Activated naive CD4-positive, alpha-beta T cell treated with anti-CD3 and anti-CD28 coated beads, Interleukin-2, amount 50 U/mL, for 72 hours (primary cell): ENCODE measurements around the gene FHIT. TPM values are rescaled to one million over a fixed set of nuclear protein-coding genes. Genes with fewer than 3 reads are reported as not detected.
A peak's percentile ranks its signal among the peaks of the same experiment; 100 is the strongest.
"Not testable (repeated sequence)": the region's sequence is repeated elsewhere in the genome, so short reads cannot be mapped to it uniquely, and the experiment has no call there.

Source experiments
- ATAC-seq, 2 donors: fragments of 150-1000 bp; cut with Tn5 transposase; 2 replicates each; pipeline ENCODE4 v1.10.0; 2021; ENCODE audit warnings: mild to moderate bottlenecking in 2 of 2, moderate library complexity in 2 of 2
- DNase-seq, 2 donors: peaks; one replicate each; pipeline ENCODE4 v3.0.0; 2021 to 2022; ENCODE audit warnings: low spot score in 2 of 2
- H3K27ac Mint-ChIP-seq, 2 donors: one replicate each; pipeline ENCODE4 v1.8.0; 2022; ENCODE audit warnings: mild to moderate bottlenecking in 2 of 2, mixed read lengths in 2 of 2
- H3K36me3 Mint-ChIP-seq, 2 donors: one replicate each; pipeline ENCODE4 v1.8.0; 2022; ENCODE audit warnings: mixed read lengths in 2 of 2
- H3K9me3 Mint-ChIP-seq, 2 donors: one replicate each; pipeline ENCODE4 v1.8.0; 2022; ENCODE audit warnings: mixed read lengths in 2 of 2
- total RNA-seq, 2 donors: library from RNA; stranded (reverse); gene quantifications; one replicate each; pipeline ENCODE4 v1.2.3, GENCODE V29; 2022

Gene FHIT
- total RNA-seq, 2 donors from 2014 or later: 21.3 to 37.0 TPM

DNA sequence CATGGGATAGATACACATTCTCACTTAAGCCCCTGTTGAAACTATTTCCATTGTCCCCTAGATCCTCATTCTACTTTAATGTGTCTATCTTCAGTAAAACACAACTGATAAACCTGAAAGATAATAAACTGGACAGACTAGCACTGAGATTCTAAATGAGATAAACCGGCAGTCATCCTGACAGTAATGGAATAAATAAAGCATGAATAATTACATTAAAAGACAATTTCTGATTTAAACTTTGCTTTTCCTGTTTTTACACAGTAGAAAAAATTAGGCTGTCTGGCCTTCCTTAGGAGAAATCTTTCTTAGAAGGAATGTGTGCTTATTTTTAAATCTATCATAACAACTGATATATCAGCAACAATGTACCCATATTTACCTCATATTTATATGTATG is 232.4 kb downstream of the FHIT start:
- H3K36me3 Mint-ChIP-seq: peaks cover 15 to 27% of the 10 kb centered on the region in 2 donors
- no peak overlapping the region for H3K27ac Mint-ChIP-seq
- ATAC-seq (no peak), DNase-seq (no peak)
- peaks cover 15 to 21% of the 10 kb centered on the region in 2 donors for H3K9me3 Mint-ChIP-seq

DNA sequence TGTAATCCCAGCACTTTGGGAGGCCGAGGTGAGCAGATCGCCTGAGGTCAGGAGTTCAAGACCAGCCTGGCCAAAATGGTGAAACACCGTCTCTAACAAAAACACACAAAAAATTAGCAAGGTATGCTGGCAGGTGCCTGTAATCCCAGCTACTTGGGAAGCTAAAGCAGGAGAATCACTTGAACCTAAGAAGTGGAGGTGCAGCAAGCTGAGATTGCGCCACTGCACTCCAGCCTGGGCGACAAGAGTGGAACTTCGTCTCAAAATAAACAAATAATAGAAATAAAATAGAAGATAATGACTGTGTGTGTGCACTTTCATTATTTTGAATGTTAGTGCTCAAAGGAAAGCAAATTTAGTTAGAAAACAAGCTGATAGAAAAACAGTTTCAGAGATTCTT is 234.2 kb downstream of the FHIT start:
- DNase-seq, ATAC-seq, H3K27ac Mint-ChIP-seq: not testable (repeated sequence)
- Mint-ChIP-seq H3K9me3 (peaks cover 6 to 13% of the 10 kb centered on the region in 2 donors), H3K36me3 (peaks cover 6 to 17% of the 10 kb centered on the region in 2 donors)

- ATAC-seq (no peak), DNase-seq (no peak)
- Mint-ChIP-seq H3K27ac (no peak overlapping the region), H3K9me3 (peaks cover 0 to 4% of the 10 kb centered on the region in 2 donors), H3K36me3 (peaks cover 0 to 7% of the 10 kb centered on the region in 2 donors)
Observed at GRCh38 chr3:61015859-61016258, 235.4 kb downstream of the FHIT start.

GRCh38 chr3:61015408-61015807 is 235.8 kb downstream of the FHIT start:
- Mint-ChIP-seq H3K9me3 (no peaks in the 10 kb centered on the region), H3K27ac (no peak overlapping the region), H3K36me3 (peaks cover 0 to 2% of the 10 kb centered on the region in 2 donors)
- no peak for ATAC-seq
- no peak for DNase-seq

DNA sequence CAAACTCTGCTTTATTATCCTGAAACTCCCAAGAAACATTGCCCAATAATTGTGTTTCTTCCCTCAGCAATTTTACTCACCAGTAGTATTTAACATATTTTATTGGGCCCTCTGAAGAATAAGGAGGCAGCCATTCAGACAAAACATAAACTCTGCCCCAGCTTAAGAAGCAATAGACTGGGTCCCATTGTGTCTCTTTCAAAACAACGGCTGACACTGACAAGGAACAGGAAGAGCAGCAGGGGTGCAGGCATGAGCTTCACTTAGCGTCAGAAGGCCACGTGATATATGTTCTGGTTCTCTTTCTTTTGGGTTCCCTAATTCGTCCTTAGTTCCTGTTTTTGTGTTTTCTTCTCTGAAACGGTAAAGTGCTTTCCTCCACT is 242.3 kb downstream of the FHIT start:
- ATAC-seq (no peak), DNase-seq (no peak)
- Mint-ChIP-seq H3K9me3 (no peaks in the 10 kb centered on the region), H3K36me3 (no peaks in the 10 kb centered on the region), H3K27ac (no peak overlapping the region)

- no peak for ATAC-seq
- Mint-ChIP-seq H3K27ac (peak overlapping the region in 1 of 2 donors; percentile 74), H3K36me3 (no peaks in the 10 kb centered on the region), H3K9me3 (no peaks in the 10 kb centered on the region)
- no peak for DNase-seq
Observed at GRCh38 chr3:61008153-61008997, 242.9 kb downstream of the FHIT start.

DNA sequence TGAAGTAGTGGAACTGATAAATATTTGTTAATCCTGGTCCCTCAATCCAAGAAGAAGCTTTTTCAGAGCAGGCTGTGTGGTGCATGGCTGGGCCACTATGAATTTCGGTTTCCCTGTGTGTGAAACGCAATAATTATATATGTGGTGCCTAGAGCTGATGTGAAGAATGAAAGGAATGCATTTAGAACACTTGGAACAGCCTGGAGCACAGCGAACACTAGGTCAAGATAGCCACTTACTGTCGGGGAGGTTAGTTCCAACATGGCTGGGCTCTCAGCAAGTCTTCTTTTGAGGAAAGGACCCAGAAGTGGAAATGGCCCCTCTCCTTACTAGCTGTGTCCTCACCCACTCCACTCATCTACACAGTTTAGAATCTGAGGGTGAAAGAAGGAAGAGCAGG is 245.7 kb downstream of the FHIT start:
- H3K36me3 Mint-ChIP-seq: no peaks in the 10 kb centered on the region
- H3K27ac Mint-ChIP-seq: no peak overlapping the region
- no peaks in the 10 kb centered on the region for H3K9me3 Mint-ChIP-seq
- DNase-seq (no peak), ATAC-seq (no peak)

DNA sequence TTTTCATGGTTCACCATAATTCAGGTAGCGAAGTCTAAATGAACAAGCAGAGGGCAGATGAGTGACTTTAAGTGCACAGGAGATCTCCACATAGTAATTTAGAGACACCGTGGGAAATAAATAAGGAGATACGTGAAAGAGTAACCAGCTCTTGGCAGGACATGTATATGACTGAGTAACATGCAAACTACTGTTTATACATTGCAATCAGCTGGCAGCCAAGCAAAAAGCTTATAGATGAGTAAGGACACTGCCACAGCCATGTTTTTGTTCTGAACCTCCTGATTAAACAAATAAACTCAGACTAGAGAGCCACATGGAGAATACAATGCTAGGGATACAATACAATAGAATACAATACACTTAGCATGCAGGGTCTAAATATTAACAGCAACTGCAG is 252.4 kb downstream of the FHIT start:
- Mint-ChIP-seq H3K36me3 (no peaks in the 10 kb centered on the region), H3K9me3 (no peaks in the 10 kb centered on the region), H3K27ac (no peak overlapping the region)
- DNase-seq: no peak
- ATAC-seq: no peak

- peaks cover 3 to 4% of the 10 kb centered on the region in 2 donors for H3K9me3 Mint-ChIP-seq
- ATAC-seq: no peak
- DNase-seq: no peak
- H3K27ac Mint-ChIP-seq: no peak overlapping the region
- no peaks in the 10 kb centered on the region for H3K36me3 Mint-ChIP-seq
Observed at GRCh38 chr3:60992395-60992794, 258.9 kb downstream of the FHIT start.

DNA sequence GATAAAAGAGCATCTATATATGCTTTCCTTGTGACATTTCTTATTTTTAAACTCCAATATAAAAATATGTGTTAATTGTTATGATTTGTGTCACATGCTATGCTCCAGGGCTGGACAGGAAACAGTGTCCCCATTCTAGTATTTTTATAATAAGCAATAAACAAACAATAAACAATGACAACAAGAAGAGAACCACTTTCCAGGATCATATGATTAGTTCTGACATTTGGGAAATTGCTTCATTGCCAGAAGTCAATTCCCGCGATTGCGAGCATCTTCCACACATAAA is 260.9 kb downstream of the FHIT start:
- no peak for DNase-seq
- H3K9me3 Mint-ChIP-seq: peaks cover 7 to 9% of the 10 kb centered on the region in 2 donors
- H3K36me3 Mint-ChIP-seq: peaks cover 0 to 8% of the 10 kb centered on the region in 2 donors
- ATAC-seq: no peak
- no peak overlapping the region for H3K27ac Mint-ChIP-seq

DNA sequence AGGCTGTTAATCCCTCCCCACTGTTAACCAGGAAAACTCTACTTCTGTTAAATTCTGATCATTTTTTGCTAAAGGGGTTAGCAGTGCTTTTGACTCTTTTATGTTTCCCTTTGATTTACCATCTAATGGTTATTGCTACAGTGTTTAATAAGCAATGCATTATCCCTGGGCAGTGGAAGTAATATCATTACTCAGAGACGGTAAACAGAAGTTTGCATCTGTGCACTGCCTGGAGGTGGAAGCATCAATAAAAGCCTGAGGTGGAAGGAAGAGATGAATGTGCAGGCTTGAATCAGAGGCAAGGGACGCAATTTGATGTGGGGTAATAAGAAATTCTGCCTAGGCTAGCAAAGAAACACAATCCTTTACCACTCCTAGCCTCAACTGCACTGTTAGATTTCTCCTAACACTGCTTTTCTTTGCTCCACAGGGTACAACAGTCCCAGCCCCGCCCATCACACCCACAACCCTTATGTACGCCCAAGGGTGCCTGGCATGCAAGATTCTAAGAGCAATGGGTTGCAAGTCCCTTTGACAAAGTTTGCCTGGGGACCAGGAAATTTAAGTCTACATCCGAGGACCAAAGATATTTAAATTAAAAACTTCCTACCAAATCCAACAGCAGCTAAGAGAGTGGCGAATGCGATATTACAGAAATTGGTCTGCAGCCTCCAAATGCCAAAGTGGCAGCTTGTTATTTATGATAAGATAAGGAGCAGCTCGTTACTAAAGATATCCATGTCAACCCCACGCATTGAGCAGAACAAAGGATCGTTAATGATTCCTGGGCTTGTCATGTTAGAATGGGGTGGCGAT is 261.4 kb downstream of the FHIT start:
- peaks cover 7 to 9% of the 10 kb centered on the region in 2 donors for H3K9me3 Mint-ChIP-seq
- DNase-seq: no peak
- ATAC-seq: no peak
- peaks cover 0 to 8% of the 10 kb centered on the region in 2 donors for H3K36me3 Mint-ChIP-seq
- H3K27ac Mint-ChIP-seq: no peak overlapping the region

DNA sequence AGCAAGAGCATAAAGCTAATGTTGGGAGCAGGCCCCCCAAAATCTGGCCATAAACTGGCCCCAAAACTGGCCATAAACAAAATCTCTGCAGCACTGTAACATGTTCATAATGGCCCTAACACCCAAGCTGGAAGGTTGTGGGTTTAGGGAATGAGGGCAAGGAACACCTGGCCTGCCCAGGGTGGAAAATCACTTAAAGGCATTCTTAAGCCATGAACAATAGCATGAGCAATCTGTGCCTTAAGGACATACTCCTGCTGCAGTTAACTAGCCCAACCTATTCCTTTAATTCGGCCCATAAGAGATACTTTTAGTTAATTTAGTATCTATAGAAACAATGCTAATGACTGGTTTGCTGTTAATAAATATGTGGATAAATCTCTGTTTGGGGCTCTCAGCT is 264.1 kb downstream of the FHIT start:
- DNase-seq, ATAC-seq, H3K27ac Mint-ChIP-seq, H3K36me3 Mint-ChIP-seq, H3K9me3 Mint-ChIP-seq: not testable (repeated sequence)

- Mint-ChIP-seq H3K27ac (no peak overlapping the region), H3K36me3 (peaks cover 0 to 8% of the 10 kb centered on the region in 2 donors), H3K9me3 (peaks cover 7 to 9% of the 10 kb centered on the region in 2 donors)
- DNase-seq: no peak
- ATAC-seq: no peak
Observed at GRCh38 chr3:60986552-60986951, 264.7 kb downstream of the FHIT start.

DNA sequence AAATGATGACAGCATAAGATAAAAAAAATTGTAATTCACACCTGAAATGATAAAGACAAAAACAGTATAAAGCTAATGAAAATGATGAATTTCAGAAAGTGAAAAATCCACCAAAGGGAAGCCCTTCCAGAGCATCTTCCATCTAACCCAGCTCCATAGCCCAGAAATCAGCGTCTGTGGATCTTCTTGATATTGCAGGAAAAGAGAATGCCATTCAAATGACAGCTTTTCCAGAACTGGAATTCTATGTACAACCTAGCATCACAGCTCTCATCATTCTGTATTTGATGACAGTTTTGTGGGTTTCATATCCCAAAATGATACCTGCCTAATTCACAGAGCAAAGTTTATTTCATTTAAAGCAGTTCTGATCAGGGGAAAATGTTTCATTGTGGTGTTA is 267.3 kb downstream of the FHIT start:
- H3K36me3 Mint-ChIP-seq: peaks cover 0 to 8% of the 10 kb centered on the region in 2 donors
- peaks cover 7 to 8% of the 10 kb centered on the region in 2 donors for H3K9me3 Mint-ChIP-seq
- no peak for ATAC-seq
- no peak overlapping the region for H3K27ac Mint-ChIP-seq
- no peak for DNase-seq

DNA sequence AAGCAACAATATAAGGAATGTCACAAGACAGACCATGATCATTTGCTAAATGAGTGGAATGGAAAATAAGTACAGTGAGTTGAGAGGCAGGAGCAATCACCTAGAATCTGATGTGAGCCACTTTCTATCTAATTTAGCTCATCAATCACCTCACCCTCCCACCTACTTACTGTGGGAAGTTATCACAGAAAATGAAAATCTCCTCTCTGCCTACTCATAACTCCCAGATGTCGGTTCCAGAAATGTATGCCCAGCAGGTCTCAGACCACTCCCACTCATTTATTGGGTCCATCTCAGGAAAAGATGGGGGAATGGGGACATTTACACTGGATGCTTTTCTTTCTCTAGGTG is 270.9 kb downstream of the FHIT start:
- Mint-ChIP-seq H3K36me3 (no peaks in the 10 kb centered on the region), H3K27ac (no peak overlapping the region), H3K9me3 (peaks cover 0 to 6% of the 10 kb centered on the region in 2 donors)
- DNase-seq (no peak), ATAC-seq (no peak)

DNA sequence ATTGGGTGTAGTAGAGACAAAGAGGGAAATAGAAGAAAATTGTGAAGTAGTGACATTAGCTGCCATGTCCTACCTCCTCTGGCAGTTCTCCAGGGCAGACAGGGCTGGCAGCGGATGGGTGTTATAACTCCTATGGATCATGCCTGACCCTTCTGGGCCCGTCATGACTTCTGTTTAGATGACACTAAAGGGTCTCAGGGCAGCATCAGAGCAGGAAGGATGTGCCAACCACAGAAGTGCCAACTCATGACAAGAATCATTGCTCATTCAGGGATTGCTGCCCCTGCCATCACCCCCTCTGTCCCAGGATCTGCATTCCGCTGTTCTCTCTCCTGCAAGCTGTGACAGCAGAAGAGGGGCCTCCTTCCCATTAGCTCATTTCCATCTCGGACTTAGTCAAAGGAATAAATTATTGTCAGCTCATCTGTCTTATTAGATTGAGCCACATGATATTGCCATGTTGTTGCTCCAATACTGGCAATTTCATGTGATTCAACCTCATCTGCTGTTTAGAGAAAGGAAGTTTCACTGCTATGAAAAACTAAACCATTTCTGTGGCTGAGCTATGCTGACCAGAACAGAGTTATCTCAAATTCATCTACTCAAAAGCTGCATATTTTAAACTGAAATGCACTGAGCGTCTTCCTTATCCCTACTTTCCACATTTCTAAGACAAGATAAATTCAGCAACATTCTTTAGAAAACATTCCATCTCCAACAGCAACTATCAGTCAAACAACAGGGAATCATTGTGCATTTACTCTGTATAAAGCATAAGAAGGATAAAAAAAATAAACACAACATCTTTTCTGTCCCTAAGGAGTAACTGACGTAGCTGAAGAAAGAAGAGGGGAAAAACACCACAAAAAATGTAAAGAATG is 271.6 kb downstream of the FHIT start:
- H3K27ac Mint-ChIP-seq: no peak overlapping the region
- no peaks in the 10 kb centered on the region for H3K36me3 Mint-ChIP-seq
- H3K9me3 Mint-ChIP-seq: peaks cover 0 to 6% of the 10 kb centered on the region in 2 donors
- DNase-seq: no peak
- no peak for ATAC-seq

GRCh38 chr3:60973321-60973720 is 277.9 kb downstream of the FHIT start:
- Mint-ChIP-seq H3K27ac (no peak overlapping the region), H3K36me3 (peaks cover 13 to 15% of the 10 kb centered on the region in 2 donors), H3K9me3 (peaks cover 9 to 13% of the 10 kb centered on the region in 2 donors)
- DNase-seq (no peak), ATAC-seq (no peak)
